ENCODE measurements around the gene ADGRL1. TPM values are rescaled to one million over a fixed set of nuclear protein-coding genes. Genes with fewer than 3 reads are reported as not detected.

The ADGRL1 gene
- total and polyA plus RNA-seq, 2 of the 8 experiments (the other 6 are each of a cell fraction or from before 2014, with no cell fraction given) = 95.6 to 112 TPM

DNA sequence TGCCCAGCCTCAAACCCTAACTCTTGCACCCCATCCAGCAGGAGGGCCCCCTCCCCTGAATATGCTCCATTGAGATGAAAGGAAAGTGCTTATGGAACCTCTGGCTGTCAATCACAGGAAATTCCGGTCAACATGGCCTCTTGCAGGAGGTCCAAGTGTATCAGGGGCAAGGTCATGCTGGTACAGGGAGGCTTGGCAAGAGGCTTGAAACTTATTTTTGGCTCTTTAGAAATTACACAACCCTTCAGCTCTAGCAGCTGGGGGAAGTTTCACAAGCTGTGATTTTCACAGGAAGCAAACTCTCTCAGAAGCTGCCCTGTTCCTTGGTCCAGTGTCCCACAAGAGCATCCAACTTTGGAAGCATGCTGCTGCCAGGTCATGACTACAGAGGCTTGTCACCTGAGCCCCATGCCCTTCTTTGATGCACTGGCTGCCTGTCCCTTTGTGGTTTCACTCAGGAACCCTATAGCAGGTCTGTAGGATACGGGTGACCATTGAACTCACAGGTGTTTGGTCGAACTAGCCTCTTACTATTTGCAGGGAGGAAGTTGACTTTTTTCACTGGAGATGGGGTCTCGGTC, 78.0 kb downstream of the ADGRL1 start:
- ChIA-PET CTCF (ENCODE audit: partially characterized antibody) (no interaction called here), POLR2A (ENCODE audit: partially characterized antibody) (interaction anchor here (1.0 to 11.0 kb wide), 2 partner anchors 7 to 10 kb away, joined by 3 to 109 read pairs; partner anchors contain the start of gene ASF1B)
- TF ChIP-seq SP1 (IDR thresholded peaks at IDR 0.05; ENCODE audit: low read depth, low read length) = no peak
- Histone ChIP-seq H2BK12ac (ENCODE audit: low read depth, low read length) (no peak overlapping the region), H4K20me1 (replicated peaks in 1 of 2; ENCODE audit: control insufficient read depth in 1 of 2, insufficient read depth in 2 of 2, low read length in 2 of 2) (peaks cover 4 to 12% of the 10 kb centered on the region in 2 experiments), H4K91ac (replicated peaks; ENCODE audit: insufficient read length, low read length) (no peak overlapping the region), H2BK5ac (ENCODE audit: low read depth, low read length) (no peak overlapping the region), H3K18ac (ENCODE audit: extremely low read depth, low read length) (no peak overlapping the region), H3K23ac (ENCODE audit: insufficient read length) (no peak overlapping the region), H3K9me3 (ENCODE audit: insufficient read depth in 2 of 2, low read depth in 1 of 2, low read length in 1 of 2) (no peaks in the 10 kb centered on the region), H2AFZ (ENCODE audit: low read length) (no peak overlapping the region), H3K4me2 (ENCODE audit: insufficient read depth in 1 of 2, low read depth in 2 of 2, low read length in 2 of 2) (no peak overlapping the region), H3K14ac (ENCODE audit: insufficient read length) (no peak overlapping the region), H3K36me3 (ENCODE audit: control insufficient read depth in 2 of 4, insufficient read depth in 4 of 4, low read length in 3 of 4) (peaks cover 2 to 19% (median 12%) of the 10 kb centered on the region in 4 experiments; a peak in 6 of 8 replicates), H3K4me1 (replicated peaks in 1 of 4; ENCODE audit: control insufficient read depth in 3 of 4, insufficient read depth in 4 of 4, low read length in 3 of 4) (no peaks in the 10 kb centered on the region), H2BK15ac (ENCODE audit: low read length) (no peak overlapping the region), H3K79me1 (ENCODE audit: low read depth, low read length) (no peaks in the 10 kb centered on the region), H3K4me3 (ENCODE audit: extremely low read depth in 1 of 4, insufficient read depth in 2 of 4, low read depth in 3 of 4, low read length in 4 of 4) (no peak overlapping the region), H3K9ac (replicated peaks in 1 of 4; ENCODE audit: extremely low read depth in 1 of 4, low read depth in 3 of 4, low read length in 3 of 4) (no peak overlapping the region), H3K27me3 (replicated peaks in 1 of 4; ENCODE audit: control insufficient read depth in 3 of 4, extremely low read depth in 1 of 4, insufficient read depth in 3 of 4, low read length in 3 of 4) (no peaks in the 10 kb centered on the region), H2AK5ac (ENCODE audit: low read depth, low read length) (no peak overlapping the region), H4K5ac (ENCODE audit: insufficient read length, low read depth, low read length) (no peak overlapping the region), H2BK120ac (replicated peaks; ENCODE audit: low read depth, low read length) (no peak overlapping the region), H3K4ac (replicated peaks; ENCODE audit: insufficient read length, low read depth, low read length) (no peak overlapping the region), H4K8ac (ENCODE audit: extremely low read depth, insufficient read depth, low read length) (no peak overlapping the region), H2BK20ac (ENCODE audit: low read length) (no peak overlapping the region), H3K23me2 (ENCODE audit: low read depth, low read length) (no peaks in the 10 kb centered on the region), H3K79me2 (ENCODE audit: control insufficient read depth in 1 of 2, insufficient read depth in 2 of 2, low read length in 2 of 2) (no peaks in the 10 kb centered on the region; a peak in 1 of 4 replicates), H3K27ac (ENCODE audit: low read depth, low read length) (no peak overlapping the region), H3K56ac (replicated peaks; ENCODE audit: insufficient read length, low read depth, low read length) (no peak overlapping the region)
- 86% methylated on average over 4 of the region's 4 CpGs; no CpG with 5 or more reads in 1 of the 2 experiments for WGBS, 2 experiments (ENCODE audit: extremely low coverage in 1 of 2, insufficient coverage in 1 of 2, insufficient read length in 1 of 2, insufficient replicate concordance in 2 of 2, low coverage in 1 of 2, low lambda C conversion rate in 2 of 2, missing lambda C conversion rate in 1 of 2)
- no peak for DNase-seq (ENCODE audit: low read depth in 1 of 2, low spot score in 2 of 2)
- no peak for FAIRE-seq
